H1 (cell line): ENCODE data around the gene SPOUT1. TPM values are rescaled to one million over a fixed set of nuclear protein-coding genes. Genes with fewer than 3 reads are reported as not detected.

Experiments used
- CTCF ChIA-PET: fragments of 300-600 bp; sonication (Branson Sonifier 250); formaldehyde crosslinking; loops from one replicate; lab custom pipeline; 2021; ENCODE audit not compliant: partially characterized antibody; lab: Charles Lee
- POLR2A ChIA-PET: fragments of 300-600 bp; sonication (Branson Sonifier 250); formaldehyde crosslinking; loops from one replicate; lab custom pipeline; 2021; ENCODE audit warnings: inconsistent platforms; ENCODE audit not compliant: partially characterized antibody; lab: Charles Lee
- DNase-seq, 2 experiments: peaks; one replicate each; pipeline versions ENCODE4 v3.0.0 to v3.0.0-alpha.2; 2010 to 2022; ENCODE audit warnings: low spot score in 2 of 2, low read depth in 1 of 2, mixed read lengths in 1 of 2
- FAIRE-seq: peaks from 2 replicates; lab custom pipeline; 2011; peaks lifted over from hg19 to GRCh38; lab: Jason Lieb, UNC
- H2AFZ ChIP-seq: 2 replicates; pipeline ENCODE4 v1.8.1; 2012; ENCODE audit warnings: low read length, inconsistent platforms
- H2AK5ac ChIP-seq: 2 replicates; pipeline ENCODE4 v1.6.1; 2013; ENCODE audit warnings: low read depth, low read length
- H2BK120ac ChIP-seq: replicated peaks from 2 replicates; pipeline ENCODE3; 2013; ENCODE audit warnings: low read depth, low read length, inconsistent platforms
- H2BK12ac ChIP-seq: 2 replicates; pipeline ENCODE4 v1.6.1; 2013; ENCODE audit warnings: low read depth, low read length
- H2BK15ac ChIP-seq: 2 replicates; pipeline ENCODE4 v1.6.1; 2013; ENCODE audit warnings: low read length
- H2BK20ac ChIP-seq: 2 replicates; pipeline ENCODE4 v1.6.1; 2013; ENCODE audit warnings: low read length
- H2BK5ac ChIP-seq: 2 replicates; pipeline ENCODE4 v1.6.1; 2013; ENCODE audit warnings: low read depth, low read length
- H3K14ac ChIP-seq: 2 replicates; pipeline ENCODE4 v1.6.1; 2013; ENCODE audit warnings: inconsistent platforms; ENCODE audit not compliant: insufficient read length
- H3K18ac ChIP-seq: 2 replicates; pipeline ENCODE4 v1.6.1; 2013; ENCODE audit warnings: low read length; ENCODE audit errors: extremely low read depth
- H3K23ac ChIP-seq: 2 replicates; pipeline ENCODE4 v1.6.1; 2013; ENCODE audit warnings: inconsistent platforms; ENCODE audit not compliant: insufficient read length
- H3K23me2 ChIP-seq: 2 replicates; pipeline ENCODE4 v1.6.1; 2013; ENCODE audit warnings: low read depth, low read length
- H3K27ac ChIP-seq: 2 replicates; pipeline ENCODE4 v1.6.1; 2011; ENCODE audit warnings: low read depth, low read length, inconsistent platforms
- H3K27me3 ChIP-seq, 4 experiments: replicated peaks in 1 of 4; 1 replicate in 1 of 4; 2 replicates in 3 of 4; pipeline versions ENCODE4 v1.6.1 to v1.8.1; 2011 to 2013; ENCODE audit warnings: low read length in 3 of 4, mild to moderate bottlenecking in 3 of 4, inconsistent platforms in 2 of 4, mixed read lengths in 2 of 4, moderate library complexity in 1 of 4; ENCODE audit not compliant: control insufficient read depth in 3 of 4, insufficient read depth in 3 of 4; ENCODE audit errors: extremely low read depth in 1 of 4
- H3K36me3 ChIP-seq, 4 experiments: 2 replicates each; pipeline versions ENCODE4 v1.6.1 to v1.8.1; 2011 to 2013; ENCODE audit warnings: mild to moderate bottlenecking in 4 of 4, low read length in 3 of 4, moderate library complexity in 2 of 4, control low read depth in 1 of 4, inconsistent platforms in 1 of 4; ENCODE audit not compliant: insufficient read depth in 4 of 4, control insufficient read depth in 2 of 4
- H3K4ac ChIP-seq: replicated peaks from 2 replicates; pipeline ENCODE3; 2013; ENCODE audit warnings: low read length, low read depth, mixed read lengths, inconsistent platforms; ENCODE audit not compliant: insufficient read length
- H3K4me1 ChIP-seq, 4 experiments: replicated peaks in 1 of 4; 1 replicate in 1 of 4; 2 replicates in 3 of 4; pipeline versions ENCODE4 v1.6.1 to v1.8.1; 2011 to 2013; ENCODE audit warnings: low read length in 3 of 4, inconsistent platforms in 2 of 4, mixed read lengths in 1 of 4; ENCODE audit not compliant: insufficient read depth in 4 of 4, control insufficient read depth in 3 of 4
- H3K4me2 ChIP-seq, 2 experiments: 2 replicates each; pipeline versions ENCODE4 v1.6.1 to v1.8.1; 2011 to 2013; ENCODE audit warnings: low read depth in 2 of 2, low read length in 2 of 2, control low read depth in 1 of 2, inconsistent platforms in 1 of 2, mild to moderate bottlenecking in 1 of 2; ENCODE audit not compliant: insufficient read depth in 1 of 2
- H3K4me3 ChIP-seq, 4 experiments: fragments of 200-600, 300-600 bp in 1 of 4; sonication (generic), shearing (Covaris generic), sonication (Bioruptor Twin) in 1 of 4; 2 replicates each; pipeline versions ENCODE4 v1.5.1 to v1.8.1; 2011 to 2016; ENCODE audit warnings: low read length in 4 of 4, low read depth in 3 of 4, control low read depth in 2 of 4, inconsistent platforms in 2 of 4, mild to moderate bottlenecking in 2 of 4, mixed read lengths in 1 of 4, moderate library complexity in 1 of 4; ENCODE audit not compliant: insufficient read depth in 2 of 4; ENCODE audit errors: extremely low read depth in 1 of 4
- H3K56ac ChIP-seq: replicated peaks from 2 replicates; pipeline ENCODE3; 2013; ENCODE audit warnings: low read depth, mild to moderate bottlenecking, mixed read lengths, low read length, inconsistent platforms; ENCODE audit not compliant: insufficient read length
- H3K79me1 ChIP-seq: 2 replicates; pipeline ENCODE4 v1.6.1; 2013; ENCODE audit warnings: low read depth, low read length, control low read depth
- H3K79me2 ChIP-seq, 2 experiments: 2 replicates each; pipeline versions ENCODE4 v1.6.1 to v1.8.1; 2012 to 2013; ENCODE audit warnings: low read length in 2 of 2, mild to moderate bottlenecking in 2 of 2, inconsistent platforms in 1 of 2; ENCODE audit not compliant: insufficient read depth in 2 of 2, control insufficient read depth in 1 of 2
- H3K9ac ChIP-seq, 4 experiments: replicated peaks in 1 of 4; 1 replicate in 1 of 4; 2 replicates in 3 of 4; pipeline versions ENCODE4 v1.6.1 to v1.8.1; 2011 to 2013; ENCODE audit warnings: low read depth in 3 of 4, low read length in 3 of 4, control low read depth in 2 of 4, mild to moderate bottlenecking in 2 of 4, moderate library complexity in 2 of 4, inconsistent platforms in 1 of 4; ENCODE audit errors: extremely low read depth in 1 of 4
- H3K9me3 ChIP-seq, 2 experiments: 2 replicates each; pipeline versions ENCODE4 v1.6.1 to v1.8.1; 2012 to 2013; ENCODE audit warnings: mild to moderate bottlenecking in 2 of 2, moderate library complexity in 2 of 2, control low read depth in 1 of 2, inconsistent platforms in 1 of 2, low read depth in 1 of 2, low read length in 1 of 2, mixed read lengths in 1 of 2; ENCODE audit not compliant: insufficient read depth in 2 of 2
- H4K20me1 ChIP-seq, 2 experiments: replicated peaks in 1 of 2; 2 replicates each; pipeline versions ENCODE3 to v1.8.1; 2011 to 2013; ENCODE audit warnings: inconsistent platforms in 2 of 2, low read length in 2 of 2, mild to moderate bottlenecking in 1 of 2; ENCODE audit not compliant: insufficient read depth in 2 of 2, control insufficient read depth in 1 of 2
- H4K5ac ChIP-seq: 2 replicates; pipeline ENCODE4 v1.6.1; 2013; ENCODE audit warnings: low read length, low read depth, mixed read lengths, inconsistent platforms; ENCODE audit not compliant: insufficient read length
- H4K8ac ChIP-seq: 2 replicates; pipeline ENCODE4 v1.8.0; 2013; ENCODE audit warnings: mild to moderate bottlenecking, moderate library complexity, low read length, inconsistent platforms; ENCODE audit not compliant: insufficient read depth; ENCODE audit errors: extremely low read depth
- H4K91ac ChIP-seq: replicated peaks from 2 replicates; pipeline ENCODE3; 2013; ENCODE audit warnings: low read length, mixed read lengths, inconsistent platforms; ENCODE audit not compliant: insufficient read length
- CHD1 ChIP-seq: IDR thresholded peaks from 2 replicates; pipeline ENCODE4 v1.6.1; 2012; ENCODE audit warnings: low read depth, low read length, improper control_type of control experiment
- RXRA ChIP-seq: IDR thresholded peaks from 2 replicates; pipeline ENCODE4 v1.6.1; 2011; ENCODE audit warnings: low read depth, mild to moderate bottlenecking, low read length, moderate library complexity; ENCODE audit not compliant: insufficient read depth
- SIN3A ChIP-seq, 2 experiments: IDR thresholded peaks in 1 of 2; conservative IDR thresholded peaks in 1 of 2; 2 replicates each; pipeline ENCODE4 v1.6.1; 2011 to 2012; ENCODE audit warnings: low read length in 2 of 2, improper control_type of control experiment in 1 of 2, low read depth in 1 of 2, mild to moderate bottlenecking in 1 of 2
- WGBS, 2 experiments: shearing (Covaris generic) in 1 of 2; methylation state at CpG; one replicate each; pipeline versions ENCODE4 v1.1.6 to v1.1.7; 2013 to 2015; ENCODE audit warnings: low lambda C conversion rate in 2 of 2, mixed read lengths in 2 of 2, inconsistent platforms in 1 of 2, low coverage in 1 of 2, missing lambda C conversion rate in 1 of 2; ENCODE audit not compliant: insufficient replicate concordance in 2 of 2, insufficient coverage in 1 of 2, insufficient read length in 1 of 2; ENCODE audit errors: extremely low coverage in 1 of 2, missing lambda C conversion rate in 1 of 2; 5-methylcytosine and 5-hydroxymethylcytosine counted together
- polyA plus RNA-seq, 7 experiments: library from polyadenylated mRNA; depleted of rRNA in 3 of 7; stranded (reverse) in 5 of 7; unstranded in 2 of 7; fragments of >200 nt in 5 of 7; fragments of 200-250 nt in 2 of 7; gene quantifications; 1 replicate in 5 of 7; 2 replicates in 1 of 7; 4 replicates in 1 of 7; pipeline versions ENCODE4 v1.2.1 to v1.2.3, GENCODE V29; 2011 to 2013; ENCODE audit warnings: missing spikeins in 2 of 7, mixed read lengths in 2 of 7
- total RNA-seq: library from RNA; stranded (reverse); fragmentation: NEBNext Ultra II Directional; extraction: Animal tissue kit (Norgen Biotek cat#: 25700); gene quantifications from 2 replicates; pipeline ENCODE4 v1.2.1, GENCODE V29; 2021
- TF ChIP-seq, protein P1 (sequence below): IDR thresholded peaks from 2 replicates; pipeline ENCODE4 v1.6.1; 2012; ENCODE audit warnings: inconsistent platforms

SPOUT1 gene
- total and polyA plus RNA-seq, 2 of the 8 experiments (the other 6 are each of a cell fraction or from before 2014, with no cell fraction given), result 69.2 to 77.8 TPM

DNA sequence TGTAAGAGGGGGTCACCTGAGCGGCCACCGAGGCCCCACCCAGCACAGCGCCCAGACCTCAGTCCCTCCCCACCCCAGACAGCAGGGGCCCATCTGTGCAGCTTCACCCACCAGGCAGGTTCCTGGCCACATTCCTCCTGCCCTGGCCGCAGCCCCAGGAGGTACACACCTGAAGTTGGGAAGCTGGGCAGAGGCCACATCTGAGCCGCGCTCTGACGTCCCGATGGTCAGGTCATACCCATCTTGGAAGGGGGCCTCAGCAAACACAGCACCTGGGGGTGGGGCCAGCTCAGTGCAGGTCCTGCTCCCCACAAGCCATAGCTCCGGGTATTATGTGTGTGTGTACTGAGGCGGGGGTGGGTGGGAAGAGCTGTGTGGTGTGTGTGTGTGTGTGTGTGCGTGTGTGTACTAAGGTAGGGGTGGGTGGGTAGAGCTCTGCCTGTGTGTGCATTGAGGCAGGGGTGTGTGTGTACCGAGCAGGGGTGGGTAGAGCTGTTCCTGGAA is 5.6 kb downstream of the SPOUT1 start:
- Histone ChIP-seq H3K23me2 (peaks cover 6% of the 10 kb centered on the region; the same call in 1 of the 2 replicates), H4K20me1 (peaks cover 5 to 26% of the 10 kb centered on the region in 2 experiments), H4K8ac (no peak overlapping the region), H3K9me3 (no peaks in the 10 kb centered on the region), H3K9ac (no peak overlapping the region), H2BK15ac (no peak overlapping the region), H4K5ac (no peak overlapping the region), H3K56ac (no peak overlapping the region), H3K79me2 (peaks cover 0 to 6% of the 10 kb centered on the region in 2 experiments; a peak in 1 of 4 replicates), H3K4ac (no peak overlapping the region), H3K79me1 (no peaks in the 10 kb centered on the region; the same call in 1 of the 2 replicates), H4K91ac (no peak overlapping the region), H3K23ac (no peak overlapping the region), H3K4me1 (peaks cover 0 to 11% (median 3%) of the 10 kb centered on the region in 4 experiments; a peak in 3 of 7 replicates), H2BK12ac (no peak overlapping the region), H3K36me3 (peaks cover 28 to 62% (median 54%) of the 10 kb centered on the region in 4 experiments), H3K18ac (no peak overlapping the region), H3K4me3 (no peak overlapping the region), H2BK120ac (no peak overlapping the region), H2BK20ac (no peak overlapping the region), H3K4me2 (no peak overlapping the region), H2AFZ (no peak overlapping the region), H3K27me3 (no peaks in the 10 kb centered on the region), H2AK5ac (no peak overlapping the region), H3K27ac (no peak overlapping the region), H3K14ac (no peak overlapping the region), H2BK5ac (no peak overlapping the region)
- CTCF ChIA-PET, result interaction anchor here (0.6 kb wide), 2 partner anchors 56 to 273 kb away, joined by 3 read pairs; no protein-coding TSS in a partner anchor
- 93% methylated on average over 12 of the region's 12 CpGs; no CpG with 5 or more reads in 1 of the 2 experiments for WGBS, 2 experiments
- FAIRE-seq, result no peak
- POLR2A ChIA-PET, result interaction anchor here (0.9 to 1.8 kb wide), 10 partner anchors 10 to 127 kb away, joined by 3 to 8 read pairs (median 4); partner anchors contain the start of gene PHYHD1
- DNase-seq, result no peak
- TF ChIP-seq CHD1, result no peak
- no peak for TF ChIP-seq SIN3A (conservative IDR thresholded peaks at IDR 0.05 in 1 of 2, IDR thresholded peaks at IDR 0.05 in 1 of 2; ENCODE audit: low read depth in 1 of 2, low read length in 2 of 2)
- TF ChIP-seq, protein P1, sequence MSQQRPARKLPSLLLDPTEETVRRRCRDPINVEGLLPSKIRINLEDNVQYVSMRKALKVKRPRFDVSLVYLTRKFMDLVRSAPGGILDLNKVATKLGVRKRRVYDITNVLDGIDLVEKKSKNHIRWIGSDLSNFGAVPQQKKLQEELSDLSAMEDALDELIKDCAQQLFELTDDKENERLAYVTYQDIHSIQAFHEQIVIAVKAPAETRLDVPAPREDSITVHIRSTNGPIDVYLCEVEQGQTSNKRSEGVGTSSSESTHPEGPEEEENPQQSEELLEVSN, result no peak
- no peak for TF ChIP-seq RXRA
